HUES64 (cell line): Measurements from ENCODE around the gene RHBDD1.

ENCODE experiments used
- H3K27ac ChIP-seq: 2 replicates; pipeline ENCODE4 v1.7.0; 2013; ENCODE audit warnings: low read depth, low read length, inconsistent platforms
- H3K27me3 ChIP-seq: 2 replicates; pipeline ENCODE4 v1.6.1; 2013; ENCODE audit warnings: mild to moderate bottlenecking, low read length; ENCODE audit not compliant: insufficient read depth
- H3K36me3 ChIP-seq: 2 replicates; pipeline ENCODE4 v1.6.1; 2013; ENCODE audit warnings: mild to moderate bottlenecking, low read length; ENCODE audit not compliant: insufficient read depth
- H3K4me1 ChIP-seq: 2 replicates; pipeline ENCODE4 v1.6.1; 2013; ENCODE audit warnings: mild to moderate bottlenecking, low read length, moderate library complexity; ENCODE audit not compliant: insufficient read depth
- H3K4me3 ChIP-seq: 2 replicates; pipeline ENCODE4 v1.5.1; 2013; ENCODE audit warnings: mild to moderate bottlenecking, low read length, moderate library complexity
- H3K9ac ChIP-seq: 2 replicates; pipeline ENCODE4 v1.6.1; 2013; ENCODE audit warnings: mild to moderate bottlenecking, low read depth, low read length
- H3K9me3 ChIP-seq: 2 replicates; pipeline ENCODE4 v1.6.1; 2013; ENCODE audit warnings: low read depth, low read length; ENCODE audit not compliant: insufficient read depth
- WGBS: fragments of 150-250, 120-280 bp; methylation state at CpG from one replicate; pipeline ENCODE4 v1.1.7; 2013; ENCODE audit warnings: missing lambda C conversion rate; 5-methylcytosine and 5-hydroxymethylcytosine counted together

Gene RHBDD1

GRCh38 chr2:226943862-226944620 is 108.2 kb downstream of the RHBDD1 start:
- Histone ChIP-seq H3K4me1 (no peaks in the 10 kb centered on the region), H3K9me3 (no peaks in the 10 kb centered on the region), H3K36me3 (no peaks in the 10 kb centered on the region), H3K27me3 (no peaks in the 10 kb centered on the region), H3K9ac (no peak overlapping the region), H3K4me3 (no peak overlapping the region), H3K27ac (no peak overlapping the region)
- 95% methylated on average over 9 of the region's 9 CpGs for WGBS

- Histone ChIP-seq H3K27me3 (no peaks in the 10 kb centered on the region), H3K9me3 (peaks cover 2% of the 10 kb centered on the region; the same call in 1 of the 2 replicates), H3K27ac (no peak overlapping the region), H3K36me3 (no peaks in the 10 kb centered on the region), H3K4me3 (no peak overlapping the region), H3K9ac (no peak overlapping the region), H3K4me1 (no peaks in the 10 kb centered on the region)
- WGBS: 100% methylated on average over 3 of the region's 3 CpGs
Measured at GRCh38 chr2:226953206-226953605, 117.4 kb downstream of the RHBDD1 start.

- Histone ChIP-seq H3K27me3 (no peaks in the 10 kb centered on the region), H3K9ac (no peak overlapping the region), H3K4me1 (no peaks in the 10 kb centered on the region), H3K27ac (no peak overlapping the region), H3K4me3 (no peak overlapping the region), H3K9me3 (peaks cover 5% of the 10 kb centered on the region; the same call in 1 of the 2 replicates), H3K36me3 (no peaks in the 10 kb centered on the region)
- WGBS: 91% methylated on average over 6 of the region's 6 CpGs
Measured at GRCh38 chr2:226953826-226954225, 118.0 kb downstream of the RHBDD1 start.

GRCh38 chr2:226956659-226957058 is 120.8 kb downstream of the RHBDD1 start:
- Histone ChIP-seq H3K27ac (no peak overlapping the region), H3K4me3 (no peak overlapping the region), H3K4me1 (no peaks in the 10 kb centered on the region), H3K36me3 (no peaks in the 10 kb centered on the region), H3K9me3 (peaks cover 12% of the 10 kb centered on the region; the same call in 1 of the 2 replicates), H3K27me3 (no peaks in the 10 kb centered on the region), H3K9ac (no peak overlapping the region)
- WGBS: 52% methylated on average over 1 of the region's 1 CpG

- no peaks in the 10 kb centered on the region for H3K36me3 ChIP-seq
- no peak overlapping the region for H3K4me3 ChIP-seq
- H3K9me3 ChIP-seq: peaks cover 12% of the 10 kb centered on the region; the same call in 1 of the 2 replicates
- H3K4me1 ChIP-seq: peaks cover 14% of the 10 kb centered on the region; the same call in 1 of the 2 replicates
- WGBS: no CpG with 5 or more reads among the region's 1 CpG
- H3K27me3 ChIP-seq: no peaks in the 10 kb centered on the region
- H3K27ac ChIP-seq: no peak overlapping the region
- H3K9ac ChIP-seq: no peak overlapping the region
Measured at GRCh38 chr2:226959418-226959817, 123.6 kb downstream of the RHBDD1 start.

GRCh38 chr2:226962176-226962773 is 126.4 kb downstream of the RHBDD1 start:
- no peak overlapping the region for H3K4me3 ChIP-seq
- peaks cover 14% of the 10 kb centered on the region; the same call in 1 of the 2 replicates for H3K4me1 ChIP-seq
- H3K36me3 ChIP-seq: no peaks in the 10 kb centered on the region
- no peak overlapping the region for H3K9ac ChIP-seq
- H3K27me3 ChIP-seq: no peaks in the 10 kb centered on the region
- peaks cover 12% of the 10 kb centered on the region; the same call in 1 of the 2 replicates for H3K9me3 ChIP-seq
- H3K27ac ChIP-seq: no peak overlapping the region
- 83% methylated on average over 1 of the region's 3 CpGs for WGBS

GRCh38 chr2:226963528-226963927 is 127.7 kb downstream of the RHBDD1 start:
- 55% methylated on average over 1 of the region's 1 CpG for WGBS
- H3K9me3 ChIP-seq: peaks cover 7% of the 10 kb centered on the region; the same call in 1 of the 2 replicates
- no peaks in the 10 kb centered on the region for H3K36me3 ChIP-seq
- H3K4me1 ChIP-seq: peaks cover 14% of the 10 kb centered on the region; the same call in 1 of the 2 replicates
- no peak overlapping the region for H3K9ac ChIP-seq
- no peak overlapping the region; the same call in 1 of the 2 replicates for H3K27ac ChIP-seq
- no peak overlapping the region for H3K4me3 ChIP-seq
- no peaks in the 10 kb centered on the region for H3K27me3 ChIP-seq

- Histone ChIP-seq H3K4me3 (no peak overlapping the region), H3K9ac (no peak overlapping the region), H3K27ac (no peak overlapping the region), H3K9me3 (no peaks in the 10 kb centered on the region), H3K4me1 (peaks cover 14% of the 10 kb centered on the region; the same call in 1 of the 2 replicates), H3K27me3 (no peaks in the 10 kb centered on the region), H3K36me3 (no peaks in the 10 kb centered on the region)
- 96% methylated on average over 1 of the region's 1 CpG for WGBS
Measured at GRCh38 chr2:226965376-226965775, 129.5 kb downstream of the RHBDD1 start.

- no peaks in the 10 kb centered on the region for H3K9me3 ChIP-seq
- no peak overlapping the region for H3K9ac ChIP-seq
- no peaks in the 10 kb centered on the region for H3K4me1 ChIP-seq
- H3K27me3 ChIP-seq: no peaks in the 10 kb centered on the region
- no peak overlapping the region for H3K27ac ChIP-seq
- H3K4me3 ChIP-seq: no peak overlapping the region
- no peaks in the 10 kb centered on the region for H3K36me3 ChIP-seq
- 100% methylated on average over 3 of the region's 6 CpGs for WGBS
Measured at GRCh38 chr2:226969417-226970080, 133.7 kb downstream of the RHBDD1 start.

GRCh38 chr2:226970362-226970761 is 134.5 kb downstream of the RHBDD1 start:
- Histone ChIP-seq H3K27ac (no peak overlapping the region), H3K27me3 (no peaks in the 10 kb centered on the region), H3K9me3 (no peaks in the 10 kb centered on the region), H3K4me1 (no peaks in the 10 kb centered on the region), H3K4me3 (no peak overlapping the region), H3K36me3 (no peaks in the 10 kb centered on the region), H3K9ac (no peak overlapping the region)
- WGBS: 87% methylated on average over 3 of the region's 3 CpGs

GRCh38 chr2:226971084-226971483 is 135.2 kb downstream of the RHBDD1 start:
- Histone ChIP-seq H3K4me3 (no peak overlapping the region), H3K9me3 (no peaks in the 10 kb centered on the region), H3K4me1 (no peaks in the 10 kb centered on the region), H3K9ac (no peak overlapping the region), H3K36me3 (no peaks in the 10 kb centered on the region), H3K27ac (no peak overlapping the region), H3K27me3 (no peaks in the 10 kb centered on the region)
- WGBS: 95% methylated on average over 6 of the region's 6 CpGs
